Spleen (tissue), 7 donors: ENCODE measurements around the gene IL6R.

Source experiments
- POLR2A ChIP-seq, 3 donors: fragments of 450-650 bp; IDR thresholded peaks; one replicate each; pipeline ENCODE4 v1.5.1; 2017; ENCODE audit warnings: antibody characterized with exemption in 3 of 3, mild to moderate bottlenecking in 1 of 3
- POLR2AphosphoS5 ChIP-seq, 3 donors: sonication (generic); formaldehyde crosslinking; IDR thresholded peaks; one replicate each; pipeline ENCODE4 v1.5.1; 2017; ENCODE audit warnings: antibody characterized with exemption in 3 of 3
- TF ChIP-seq, protein P1 (sequence below), 11 experiments: fragments of 200-600 bp in 7 of 11; fragments of 450-650 bp in 4 of 11; sonication (generic) in 4 of 11; IDR thresholded peaks in 8 of 11; conservative IDR thresholded peaks in 3 of 11; 1 replicate in 7 of 11; 2 replicates in 4 of 11; pipeline versions ENCODE4 v1.4.0 to v1.8.0; 2016 to 2021; ENCODE audit warnings: antibody characterized with exemption in 11 of 11, inconsistent platforms in 4 of 11, mild to moderate bottlenecking in 1 of 11
- donor health status: DM: no; HTN: no; CAD: no; lungs with moderate emphysema.
- donor health status: DM: no; HTN: no; CAD: no.
- donor health status: DM: no; HTN: no; CAD: no.

DNA sequence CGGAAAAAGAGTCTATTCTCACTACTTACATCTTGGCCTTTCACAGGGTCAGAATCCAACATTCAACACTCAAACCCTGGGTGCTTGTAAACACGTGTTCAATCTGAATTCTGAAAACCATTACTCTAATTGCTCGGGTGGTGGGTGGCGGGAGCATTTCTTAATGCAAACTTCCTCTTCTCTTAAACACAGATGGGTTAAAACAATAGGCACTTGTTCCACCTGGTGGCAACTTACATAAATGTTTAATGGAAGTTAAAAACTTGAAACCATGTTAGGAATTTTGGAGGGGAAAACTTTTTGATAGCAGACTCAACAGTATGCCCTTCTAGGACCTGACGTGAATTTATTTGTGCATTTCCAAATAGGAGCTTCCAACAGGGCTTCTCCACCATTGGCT lies 73.5 kb downstream of the IL6R start:
- TF ChIP-seq, protein P1, sequence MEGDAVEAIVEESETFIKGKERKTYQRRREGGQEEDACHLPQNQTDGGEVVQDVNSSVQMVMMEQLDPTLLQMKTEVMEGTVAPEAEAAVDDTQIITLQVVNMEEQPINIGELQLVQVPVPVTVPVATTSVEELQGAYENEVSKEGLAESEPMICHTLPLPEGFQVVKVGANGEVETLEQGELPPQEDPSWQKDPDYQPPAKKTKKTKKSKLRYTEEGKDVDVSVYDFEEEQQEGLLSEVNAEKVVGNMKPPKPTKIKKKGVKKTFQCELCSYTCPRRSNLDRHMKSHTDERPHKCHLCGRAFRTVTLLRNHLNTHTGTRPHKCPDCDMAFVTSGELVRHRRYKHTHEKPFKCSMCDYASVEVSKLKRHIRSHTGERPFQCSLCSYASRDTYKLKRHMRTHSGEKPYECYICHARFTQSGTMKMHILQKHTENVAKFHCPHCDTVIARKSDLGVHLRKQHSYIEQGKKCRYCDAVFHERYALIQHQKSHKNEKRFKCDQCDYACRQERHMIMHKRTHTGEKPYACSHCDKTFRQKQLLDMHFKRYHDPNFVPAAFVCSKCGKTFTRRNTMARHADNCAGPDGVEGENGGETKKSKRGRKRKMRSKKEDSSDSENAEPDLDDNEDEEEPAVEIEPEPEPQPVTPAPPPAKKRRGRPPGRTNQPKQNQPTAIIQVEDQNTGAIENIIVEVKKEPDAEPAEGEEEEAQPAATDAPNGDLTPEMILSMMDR (IDR thresholded peaks at IDR 0.05 in 8 of 11, conservative IDR thresholded peaks at IDR 0.05 in 3 of 11) = peak in 5 of 11 experiments; percentile 7 to 37 (median 29)
- TF ChIP-seq POLR2AphosphoS5 (IDR thresholded peaks at IDR 0.05) = no peak
- no peak for TF ChIP-seq POLR2A (IDR thresholded peaks at IDR 0.05)
